ENCODE results near the gene CACNA1I.

CACNA1I gene

GRCh38 chr22:39663751-39664150 is 93.2 kb downstream of the CACNA1I start:
- DNase-seq (ENCODE audit: low spot score), result no peak
- TF ChIP-seq, protein P1, sequence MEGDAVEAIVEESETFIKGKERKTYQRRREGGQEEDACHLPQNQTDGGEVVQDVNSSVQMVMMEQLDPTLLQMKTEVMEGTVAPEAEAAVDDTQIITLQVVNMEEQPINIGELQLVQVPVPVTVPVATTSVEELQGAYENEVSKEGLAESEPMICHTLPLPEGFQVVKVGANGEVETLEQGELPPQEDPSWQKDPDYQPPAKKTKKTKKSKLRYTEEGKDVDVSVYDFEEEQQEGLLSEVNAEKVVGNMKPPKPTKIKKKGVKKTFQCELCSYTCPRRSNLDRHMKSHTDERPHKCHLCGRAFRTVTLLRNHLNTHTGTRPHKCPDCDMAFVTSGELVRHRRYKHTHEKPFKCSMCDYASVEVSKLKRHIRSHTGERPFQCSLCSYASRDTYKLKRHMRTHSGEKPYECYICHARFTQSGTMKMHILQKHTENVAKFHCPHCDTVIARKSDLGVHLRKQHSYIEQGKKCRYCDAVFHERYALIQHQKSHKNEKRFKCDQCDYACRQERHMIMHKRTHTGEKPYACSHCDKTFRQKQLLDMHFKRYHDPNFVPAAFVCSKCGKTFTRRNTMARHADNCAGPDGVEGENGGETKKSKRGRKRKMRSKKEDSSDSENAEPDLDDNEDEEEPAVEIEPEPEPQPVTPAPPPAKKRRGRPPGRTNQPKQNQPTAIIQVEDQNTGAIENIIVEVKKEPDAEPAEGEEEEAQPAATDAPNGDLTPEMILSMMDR (IDR thresholded peaks at IDR 0.05; ENCODE audit: borderline replicate concordance, control extremely low read depth, extremely low read depth, insufficient read depth, missing control alignments), result no peak
- in situ Hi-C loops (cut with MboI; ENCODE audit: low sequenced_read_pairs, unreplicated experiment), result no loop called here

GRCh38 chr22:39664485-39665200 is 94.1 kb downstream of the CACNA1I start:
- in situ Hi-C loops (cut with MboI; ENCODE audit: low sequenced_read_pairs, unreplicated experiment), result no loop called here
- DNase-seq (ENCODE audit: low spot score), result peak; percentile 72
- TF ChIP-seq, protein P1 (IDR thresholded peaks at IDR 0.05; ENCODE audit: borderline replicate concordance, control extremely low read depth, extremely low read depth, insufficient read depth, missing control alignments), result no peak

GRCh38 chr22:39665229-39665628 is 94.7 kb downstream of the CACNA1I start:
- DNase-seq (ENCODE audit: low spot score), result no peak
- in situ Hi-C loops (cut with MboI; ENCODE audit: low sequenced_read_pairs, unreplicated experiment), result no loop called here
- TF ChIP-seq, protein P1 (IDR thresholded peaks at IDR 0.05; ENCODE audit: borderline replicate concordance, control extremely low read depth, extremely low read depth, insufficient read depth, missing control alignments), result no peak

DNA sequence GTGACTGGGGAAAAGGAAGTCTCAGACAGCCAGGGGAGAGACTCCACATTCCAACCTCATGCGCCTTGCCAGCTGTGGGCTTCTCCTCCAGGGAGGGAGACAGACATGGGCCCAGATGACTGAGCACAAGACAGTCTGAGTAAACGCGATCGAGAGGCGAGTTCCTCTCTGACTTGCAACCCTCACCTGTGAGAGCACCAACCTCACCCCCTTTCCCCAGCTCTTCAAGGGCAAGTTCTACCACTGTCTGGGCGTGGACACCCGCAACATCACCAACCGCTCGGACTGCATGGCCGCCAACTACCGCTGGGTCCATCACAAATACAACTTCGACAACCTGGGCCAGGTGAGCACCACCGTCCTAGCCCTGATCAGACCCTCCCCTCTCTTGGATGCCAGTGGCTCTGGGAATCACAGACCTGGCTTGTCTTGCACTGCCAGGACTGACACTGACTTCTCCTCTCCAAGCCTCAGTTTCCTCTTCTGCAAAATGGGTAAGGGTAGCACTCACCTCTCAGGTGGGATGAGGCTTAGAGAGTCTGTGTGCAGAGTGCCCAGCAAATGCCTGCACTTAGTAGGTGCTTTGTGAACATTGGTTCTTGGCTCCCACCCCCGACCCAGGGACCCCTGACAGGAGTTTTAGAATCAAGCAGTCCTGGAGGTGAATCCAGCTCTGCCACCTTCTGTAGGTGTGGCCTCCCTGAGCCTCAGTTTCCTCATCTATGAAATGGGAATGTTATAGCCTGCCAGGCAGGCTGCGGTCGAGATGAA is 95.3 kb downstream of the CACNA1I start:
- DNase-seq (ENCODE audit: low spot score), result no peak
- in situ Hi-C loops (cut with MboI; ENCODE audit: low sequenced_read_pairs, unreplicated experiment), result no loop called here
- TF ChIP-seq, protein P1 (IDR thresholded peaks at IDR 0.05; ENCODE audit: borderline replicate concordance, control extremely low read depth, extremely low read depth, insufficient read depth, missing control alignments), result no peak

DNA sequence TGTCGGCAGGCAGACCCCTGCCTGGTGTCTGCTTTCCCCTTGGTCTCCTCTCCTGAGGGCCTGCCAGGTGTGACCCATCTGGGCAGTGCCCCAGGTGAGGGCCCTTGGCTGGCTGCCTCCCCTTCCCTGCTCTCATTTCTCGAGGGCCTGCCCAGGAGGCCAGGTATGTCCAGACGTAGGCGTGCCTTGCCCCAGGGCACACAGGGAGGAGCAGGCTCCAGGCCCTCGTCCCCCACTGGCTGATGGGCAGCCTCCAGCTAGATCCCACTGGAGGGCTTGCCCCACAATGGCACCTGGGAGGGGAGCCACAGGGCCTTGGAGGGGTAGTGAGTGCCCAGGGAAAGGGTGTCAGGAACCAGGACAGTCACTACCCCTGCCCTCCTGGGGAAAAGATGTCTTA is 95.9 kb downstream of the CACNA1I start:
- in situ Hi-C loops (cut with MboI; ENCODE audit: low sequenced_read_pairs, unreplicated experiment), result no loop called here
- TF ChIP-seq, protein P1 (IDR thresholded peaks at IDR 0.05; ENCODE audit: borderline replicate concordance, control extremely low read depth, extremely low read depth, insufficient read depth, missing control alignments), result no peak
- no peak for DNase-seq (ENCODE audit: low spot score)

- in situ Hi-C loops (cut with MboI; ENCODE audit: low sequenced_read_pairs, unreplicated experiment), result no loop called here
- TF ChIP-seq, protein P1 (IDR thresholded peaks at IDR 0.05; ENCODE audit: borderline replicate concordance, control extremely low read depth, extremely low read depth, insufficient read depth, missing control alignments), result no peak
- no peak for DNase-seq (ENCODE audit: low spot score)
Observed at GRCh38 chr22:39666926-39667325, 96.4 kb downstream of the CACNA1I start.
